Endothelial cell of umbilical vein (primary cell): ENCODE data around the gene SAMMSON. TPM values are rescaled to one million over a fixed set of nuclear protein-coding genes. Genes with fewer than 3 reads are reported as not detected.

ENCODE experiments used
- BruUV-seq: library from RNA; stranded (reverse); fragments of 400-500 nt; replicated peaks from 2 replicates; lab custom pipeline; 2021; lab: Mats Ljungman, UMichigan
- CTCF ChIA-PET: fragments of 300-600, 350-600 bp; sonication (Branson Sonifier 250); formaldehyde crosslinking; loops from one replicate; lab custom pipeline; 2021; ENCODE audit warnings: antibody characterized with exemption, inconsistent platforms; lab: Charles Lee
- POLR2A ChIA-PET: fragments of 300-600, 350-600 bp; sonication (Branson Sonifier 250); formaldehyde crosslinking; loops from one replicate; lab custom pipeline; 2021; ENCODE audit warnings: antibody characterized with exemption, inconsistent platforms; lab: Charles Lee
- DNase-seq: peaks from one replicate; pipeline ENCODE4 v3.0.0-alpha.2; 2011; ENCODE audit warnings: low read depth, low spot score
- FAIRE-seq: peaks from 2 replicates; lab custom pipeline; 2011; peaks lifted over from hg19 to GRCh38; lab: Jason Lieb, UNC
- H2AFZ ChIP-seq: 2 replicates; pipeline ENCODE4 v1.6.0; 2012; ENCODE audit warnings: low read depth, low read length, control low read depth, inconsistent platforms
- H3K27ac ChIP-seq: 2 replicates; pipeline ENCODE4 v1.5.1; 2011; ENCODE audit warnings: low read depth, mild to moderate bottlenecking, control low read depth, low read length, moderate library complexity; ENCODE audit not compliant: insufficient read depth
- H3K27me3 ChIP-seq, 2 experiments: 2 replicates each; pipeline versions ENCODE4 v1.6.0 to v1.6.1; 2011; ENCODE audit warnings: low read length in 2 of 2, mixed read lengths in 1 of 2; ENCODE audit not compliant: control insufficient read depth in 2 of 2, insufficient read depth in 2 of 2
- H3K36me3 ChIP-seq, 2 experiments: 2 replicates in 1 of 2; 3 replicates in 1 of 2; pipeline ENCODE4 v1.5.1; 2011; ENCODE audit warnings: low read length in 2 of 2, mild to moderate bottlenecking in 1 of 2, moderate library complexity in 1 of 2; ENCODE audit not compliant: control insufficient read depth in 2 of 2, insufficient read depth in 2 of 2; ENCODE audit errors: extremely low read depth in 1 of 2
- H3K4me1 ChIP-seq: 3 replicates; pipeline ENCODE4 v1.5.1; 2011; ENCODE audit warnings: mild to moderate bottlenecking, low read length; ENCODE audit not compliant: control insufficient read depth, insufficient read depth; ENCODE audit errors: extremely low read depth
- H3K4me2 ChIP-seq: 2 replicates; pipeline ENCODE4 v1.6.1; 2011; ENCODE audit warnings: low read length, control low read depth, mixed read lengths; ENCODE audit not compliant: insufficient read depth
- H3K4me3 ChIP-seq, 3 experiments: fragments of 200-600 bp in 1 of 3; sonication (generic), shearing (Covaris generic) in 1 of 3; replicated peaks in 1 of 3; 2 replicates each; pipeline ENCODE4 v1.5.1; 2011 to 2016; ENCODE audit warnings: control low read depth in 3 of 3, low read length in 3 of 3, mild to moderate bottlenecking in 2 of 3, inconsistent platforms in 1 of 3, low read depth in 1 of 3, moderate library complexity in 1 of 3; ENCODE audit not compliant: insufficient read depth in 1 of 3
- H3K79me2 ChIP-seq: 2 replicates; pipeline ENCODE4 v1.6.0; 2012; ENCODE audit warnings: low read length, inconsistent platforms; ENCODE audit not compliant: control insufficient read depth, insufficient read depth
- H3K9ac ChIP-seq: replicated peaks from 2 replicates; pipeline ENCODE3; 2011; ENCODE audit warnings: low read length, control low read depth; ENCODE audit not compliant: insufficient read depth; ENCODE audit errors: extremely low read depth
- H3K9me1 ChIP-seq: replicated peaks from 3 replicates; pipeline ENCODE4 v1.6.0; 2011; ENCODE audit warnings: mild to moderate bottlenecking, low read length; ENCODE audit not compliant: control insufficient read depth, insufficient read depth; ENCODE audit errors: extremely low read depth
- H3K9me3 ChIP-seq: replicated peaks from 2 replicates; pipeline ENCODE4 v1.5.1; 2012; ENCODE audit warnings: low read length, inconsistent platforms; ENCODE audit not compliant: control insufficient read depth, insufficient read depth
- H4K20me1 ChIP-seq: replicated peaks from 2 replicates; pipeline ENCODE3; 2011; ENCODE audit warnings: mild to moderate bottlenecking, low read length; ENCODE audit not compliant: control insufficient read depth, insufficient read depth; ENCODE audit errors: extremely low read depth
- EZH2 ChIP-seq: IDR thresholded peaks from 2 replicates; pipeline ENCODE4 v1.6.1; 2012; ENCODE audit warnings: borderline replicate concordance, low read depth, mild to moderate bottlenecking, moderate library complexity, low read length, inconsistent platforms; ENCODE audit not compliant: severe bottlenecking
- FOS ChIP-seq: IDR thresholded peaks from 2 replicates; pipeline ENCODE4 v1.6.1; 2011; ENCODE audit warnings: mild to moderate bottlenecking, low read length, moderate library complexity, borderline replicate concordance; ENCODE audit not compliant: insufficient read depth
- GATA2 ChIP-seq: IDR thresholded peaks from 2 replicates; pipeline ENCODE4 v1.7.0; 2011; ENCODE audit warnings: low read depth, mild to moderate bottlenecking, moderate library complexity, mixed read lengths, low read length; ENCODE audit not compliant: insufficient read length, insufficient read depth
- JUN ChIP-seq: IDR thresholded peaks from 2 replicates; pipeline ENCODE4 v1.6.1; 2011; ENCODE audit warnings: borderline replicate concordance, low read depth; ENCODE audit not compliant: insufficient read length, insufficient read depth
- MYC ChIP-seq: IDR thresholded peaks from one replicate; pipeline ENCODE4 v1.6.1; 2011; ENCODE audit warnings: mild to moderate bottlenecking, low read depth, low read length
- POLR2A ChIP-seq: IDR thresholded peaks from 2 replicates; pipeline ENCODE4 v1.6.1; 2012; ENCODE audit warnings: low read depth, mild to moderate bottlenecking, control low read depth, low read length
- POLR2AphosphoS5 ChIP-seq: IDR thresholded peaks from 2 replicates; pipeline ENCODE4 v1.6.1; 2012; ENCODE audit warnings: low read depth, mild to moderate bottlenecking, control low read depth, low read length, moderate library complexity; ENCODE audit not compliant: insufficient read depth
- dilution Hi-C: fragments of 300-500 bp; cut with MboI; formaldehyde crosslinking; loops from one replicate; pipeline ENCODE4 v1.15.0; 2019; ENCODE audit warnings: low sequenced_read_pairs; ENCODE audit not compliant: extremely low pct_ligation_motif_present
- intact Hi-C: fragments of 100-400 bp; cut with micrococcal nuclease; formaldehyde crosslinking; loops from one replicate; pipeline ENCODE4 v1.10.0; 2022
- polyA plus RNA-seq, 4 experiments: library from polyadenylated mRNA; depleted of rRNA in 3 of 4; stranded (reverse) in 3 of 4; unstranded in 1 of 4; fragments of >200 nt; gene quantifications; 2 replicates each; pipeline versions ENCODE4 v1.2.1 to v1.2.3, GENCODE V29; 2011 to 2012; ENCODE audit warnings: missing spikeins in 1 of 4
- total RNA-seq: library from RNA; stranded (reverse); gene quantifications from 2 replicates; pipeline ENCODE4 v1.2.3, GENCODE V29; 2021
- TF ChIP-seq, protein P1 (sequence below): IDR thresholded peaks from 2 replicates; pipeline ENCODE4 v1.6.1; 2011; ENCODE audit not compliant: insufficient read depth, insufficient read length
- TF ChIP-seq, protein P2 (sequence below), 2 donors: IDR thresholded peaks; 1 replicate in 1 of 2; 2 replicates in 1 of 2; pipeline ENCODE4 v1.5.1; 2011; ENCODE audit warnings: low read length in 2 of 2, mild to moderate bottlenecking in 2 of 2, moderate library complexity in 2 of 2, control low read depth in 1 of 2, inconsistent platforms in 1 of 2, low read depth in 1 of 2; ENCODE audit not compliant: insufficient read depth in 1 of 2; ENCODE audit errors: extremely low read depth in 1 of 2

SAMMSON gene
- total and polyA plus RNA-seq, 2 donors (not counting 3 experiments of a cell fraction or from before 2014, with no cell fraction given), result not detected

DNA sequence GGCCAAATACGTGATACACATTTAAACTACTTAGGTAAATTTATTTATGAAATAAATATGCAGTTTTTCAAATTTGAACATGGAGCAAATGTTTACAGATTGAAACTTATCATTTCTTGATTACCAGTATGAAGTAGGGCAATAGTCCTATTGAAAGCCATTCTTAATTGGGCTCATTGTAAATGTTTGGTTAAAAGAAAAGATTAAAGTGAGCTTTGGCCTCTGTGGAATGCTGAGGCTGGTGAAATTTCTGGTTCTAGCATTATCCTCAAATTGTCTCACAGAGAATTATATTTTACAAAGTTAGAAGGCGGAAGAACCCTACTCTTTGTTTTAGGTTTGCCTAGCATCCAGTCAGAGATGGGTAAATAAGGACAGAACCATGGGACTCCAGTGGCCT is 73.2 kb downstream of the SAMMSON start:
- TF ChIP-seq POLR2AphosphoS5, result no peak
- TF ChIP-seq POLR2A, result no peak
- TF ChIP-seq, protein P1, sequence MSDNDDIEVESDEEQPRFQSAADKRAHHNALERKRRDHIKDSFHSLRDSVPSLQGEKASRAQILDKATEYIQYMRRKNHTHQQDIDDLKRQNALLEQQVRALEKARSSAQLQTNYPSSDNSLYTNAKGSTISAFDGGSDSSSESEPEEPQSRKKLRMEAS, result no peak
- TF ChIP-seq EZH2, result no peak
- TF ChIP-seq GATA2, result no peak
- TF ChIP-seq FOS, result no peak
- TF ChIP-seq, protein P2, sequence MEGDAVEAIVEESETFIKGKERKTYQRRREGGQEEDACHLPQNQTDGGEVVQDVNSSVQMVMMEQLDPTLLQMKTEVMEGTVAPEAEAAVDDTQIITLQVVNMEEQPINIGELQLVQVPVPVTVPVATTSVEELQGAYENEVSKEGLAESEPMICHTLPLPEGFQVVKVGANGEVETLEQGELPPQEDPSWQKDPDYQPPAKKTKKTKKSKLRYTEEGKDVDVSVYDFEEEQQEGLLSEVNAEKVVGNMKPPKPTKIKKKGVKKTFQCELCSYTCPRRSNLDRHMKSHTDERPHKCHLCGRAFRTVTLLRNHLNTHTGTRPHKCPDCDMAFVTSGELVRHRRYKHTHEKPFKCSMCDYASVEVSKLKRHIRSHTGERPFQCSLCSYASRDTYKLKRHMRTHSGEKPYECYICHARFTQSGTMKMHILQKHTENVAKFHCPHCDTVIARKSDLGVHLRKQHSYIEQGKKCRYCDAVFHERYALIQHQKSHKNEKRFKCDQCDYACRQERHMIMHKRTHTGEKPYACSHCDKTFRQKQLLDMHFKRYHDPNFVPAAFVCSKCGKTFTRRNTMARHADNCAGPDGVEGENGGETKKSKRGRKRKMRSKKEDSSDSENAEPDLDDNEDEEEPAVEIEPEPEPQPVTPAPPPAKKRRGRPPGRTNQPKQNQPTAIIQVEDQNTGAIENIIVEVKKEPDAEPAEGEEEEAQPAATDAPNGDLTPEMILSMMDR (IDR thresholded peaks at IDR 0.05; ENCODE audit: extremely low read depth in 1 of 2, insufficient read depth in 1 of 2, low read depth in 1 of 2, low read length in 2 of 2), result no peak
- no peak for TF ChIP-seq MYC
- TF ChIP-seq JUN, result no peak
- Histone ChIP-seq H3K79me2 (no peaks in the 10 kb centered on the region), H3K4me3 (no peak overlapping the region), H3K4me2 (no peak overlapping the region), H3K9ac (no peak overlapping the region), H3K27me3 (peaks cover 1 to 7% of the 10 kb centered on the region in 2 experiments), H3K36me3 (no peaks in the 10 kb centered on the region), H4K20me1 (no peaks in the 10 kb centered on the region), H3K9me3 (no peaks in the 10 kb centered on the region), H2AFZ (no peak overlapping the region), H3K9me1 (no peaks in the 10 kb centered on the region), H3K27ac (no peak overlapping the region), H3K4me1 (peaks cover 2% of the 10 kb centered on the region)
- ChIA-PET POLR2A (no interaction called here), CTCF (interaction anchor here (1.4 kb wide), 1 partner anchor 478 kb away, joined by 3 read pairs; no protein-coding TSS in a partner anchor)
- intact Hi-C loops, result no loop called here
- dilution Hi-C loops, result no loop called here
- DNase-seq (no peak), FAIRE-seq (no peak)
- BruUV-seq, result no TSS peak
